CD4-positive, alpha-beta T cell treated with Interleukin-6 for 4 hours (primary cell): Measurements from ENCODE around the gene SMPDL3B.

Experiments used
- DNase-seq: peaks from one replicate; pipeline ENCODE4 v3.0.0-alpha.2; 2020; ENCODE audit warnings: mixed read lengths

Gene SMPDL3B, protein sequence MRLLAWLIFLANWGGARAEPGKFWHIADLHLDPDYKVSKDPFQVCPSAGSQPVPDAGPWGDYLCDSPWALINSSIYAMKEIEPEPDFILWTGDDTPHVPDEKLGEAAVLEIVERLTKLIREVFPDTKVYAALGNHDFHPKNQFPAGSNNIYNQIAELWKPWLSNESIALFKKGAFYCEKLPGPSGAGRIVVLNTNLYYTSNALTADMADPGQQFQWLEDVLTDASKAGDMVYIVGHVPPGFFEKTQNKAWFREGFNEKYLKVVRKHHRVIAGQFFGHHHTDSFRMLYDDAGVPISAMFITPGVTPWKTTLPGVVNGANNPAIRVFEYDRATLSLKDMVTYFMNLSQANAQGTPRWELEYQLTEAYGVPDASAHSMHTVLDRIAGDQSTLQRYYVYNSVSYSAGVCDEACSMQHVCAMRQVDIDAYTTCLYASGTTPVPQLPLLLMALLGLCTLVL

GRCh38 chr1:27934818-27935549 is at the start of gene SMPDL3B:
SMPDL3B (plus strand) TSS chr1:27935000; CDS start chr1:27935184, 184 bp downstream.
- peak; percentile 6 for DNase-seq

DNA sequence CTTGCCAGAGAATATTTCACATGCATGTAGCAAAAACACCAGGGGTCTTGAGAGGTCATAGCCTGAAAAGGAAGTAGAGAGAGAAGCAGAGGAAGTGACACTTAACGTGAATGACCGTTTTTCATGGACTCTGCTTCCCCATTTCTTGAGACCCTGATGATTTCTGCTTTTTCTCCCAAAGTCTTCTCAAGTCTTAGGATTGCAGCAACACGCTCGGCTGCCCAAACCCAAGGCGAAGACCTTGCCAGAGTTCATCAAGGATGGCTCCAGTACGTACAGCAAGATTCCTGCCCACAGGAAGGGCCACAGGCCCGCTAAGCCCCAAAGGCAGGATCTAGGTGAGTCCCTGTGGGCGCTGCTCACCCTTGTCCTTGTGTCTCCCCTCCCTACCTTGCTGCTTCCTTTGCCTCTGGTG is 49.7 kb upstream of the SMPDL3B start:
- no peak for DNase-seq

DNA sequence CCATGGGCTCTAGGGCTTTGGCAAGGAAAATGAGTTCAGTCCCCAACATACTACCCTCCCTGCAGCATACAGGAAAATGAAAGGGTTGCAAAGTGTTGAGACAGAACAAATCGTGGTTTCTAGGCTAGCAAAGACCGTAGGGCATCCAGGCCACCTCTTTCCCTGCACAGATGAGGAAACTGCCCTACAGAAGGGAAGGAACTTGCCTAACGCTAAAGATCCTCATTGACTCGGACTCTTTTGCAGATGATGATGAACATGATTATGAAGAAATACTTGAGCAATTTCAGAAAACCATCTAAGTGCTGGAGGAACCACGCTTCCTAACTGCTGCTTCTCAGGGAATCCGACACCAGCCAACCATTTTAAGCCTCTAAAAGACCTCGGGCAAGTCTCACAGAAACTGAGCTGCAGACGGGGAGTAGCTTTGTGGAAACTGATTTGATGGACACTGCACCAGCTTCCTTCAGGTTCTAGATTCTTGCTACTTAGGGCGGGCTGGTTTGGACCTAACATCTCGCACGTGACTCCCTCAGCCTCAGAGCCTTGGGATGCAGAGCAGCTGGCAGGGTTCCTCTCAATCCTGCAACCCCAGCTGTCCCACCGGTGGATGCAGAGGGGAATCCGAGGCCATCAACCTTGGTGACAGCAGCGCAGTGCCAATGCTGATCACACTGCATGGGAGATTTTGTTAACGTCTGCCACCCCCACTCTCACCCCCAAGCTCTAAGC is 49.0 kb upstream of the SMPDL3B start:
- no peak for DNase-seq

DNA sequence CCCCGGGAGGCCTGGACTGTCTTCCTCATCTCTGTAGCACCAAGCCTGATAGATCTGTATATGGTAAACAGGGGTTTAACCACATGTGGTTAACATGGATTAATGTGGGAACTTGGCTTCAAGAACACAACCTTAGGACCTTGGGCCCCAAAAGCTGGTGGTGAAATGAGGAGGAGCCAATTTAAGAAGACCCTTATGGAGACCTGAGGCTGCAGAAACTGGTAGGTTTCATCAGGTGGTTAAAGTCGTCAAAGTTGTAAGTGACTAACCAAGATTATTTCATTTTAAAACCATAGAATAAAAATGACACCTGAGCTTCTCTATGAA is 48.5 kb upstream of the SMPDL3B start:
- no peak for DNase-seq

DNA sequence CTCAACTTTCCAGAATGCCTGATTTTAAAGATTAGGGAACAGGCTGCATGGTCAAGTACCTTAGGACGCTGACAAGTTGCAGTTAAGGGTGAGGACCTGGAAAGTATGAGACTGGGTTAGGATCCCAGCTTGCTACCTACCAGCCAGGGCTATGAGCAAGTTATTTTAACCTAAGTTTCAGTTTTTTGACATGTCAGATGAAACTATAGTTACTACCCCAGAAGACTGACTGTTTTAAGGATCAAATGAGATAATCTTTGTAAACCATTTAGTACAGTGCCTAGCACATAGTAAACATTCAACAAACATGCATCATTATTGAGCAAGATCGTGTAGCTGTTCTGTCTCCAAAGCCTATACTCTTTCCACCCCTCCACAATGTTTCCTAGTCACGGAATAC is 48.1 kb upstream of the SMPDL3B start:
- DNase-seq: no peak

- DNase-seq: peak; percentile 67
Observed at GRCh38 chr1:27887215-27888021, 47.4 kb upstream of the SMPDL3B start.

DNA sequence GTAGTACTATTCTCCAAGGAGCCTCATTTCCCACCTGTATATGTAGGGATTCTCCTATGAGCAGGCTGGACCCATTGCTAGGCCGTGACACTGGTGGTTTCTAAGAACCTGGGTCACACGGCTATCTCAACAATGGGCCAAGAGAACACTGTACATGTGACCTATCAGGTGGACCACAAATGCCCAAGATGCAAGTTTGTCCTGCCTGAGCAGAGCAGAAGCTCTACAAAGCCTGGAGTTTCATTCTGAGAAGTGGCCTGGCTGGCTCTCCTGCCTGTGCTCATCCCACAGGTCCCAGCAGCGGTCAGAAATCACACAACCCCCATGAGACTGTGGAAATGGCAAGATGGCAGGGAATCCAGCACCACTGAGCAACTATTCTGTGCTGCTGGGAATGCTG is 45.3 kb upstream of the SMPDL3B start:
- no peak for DNase-seq

DNA sequence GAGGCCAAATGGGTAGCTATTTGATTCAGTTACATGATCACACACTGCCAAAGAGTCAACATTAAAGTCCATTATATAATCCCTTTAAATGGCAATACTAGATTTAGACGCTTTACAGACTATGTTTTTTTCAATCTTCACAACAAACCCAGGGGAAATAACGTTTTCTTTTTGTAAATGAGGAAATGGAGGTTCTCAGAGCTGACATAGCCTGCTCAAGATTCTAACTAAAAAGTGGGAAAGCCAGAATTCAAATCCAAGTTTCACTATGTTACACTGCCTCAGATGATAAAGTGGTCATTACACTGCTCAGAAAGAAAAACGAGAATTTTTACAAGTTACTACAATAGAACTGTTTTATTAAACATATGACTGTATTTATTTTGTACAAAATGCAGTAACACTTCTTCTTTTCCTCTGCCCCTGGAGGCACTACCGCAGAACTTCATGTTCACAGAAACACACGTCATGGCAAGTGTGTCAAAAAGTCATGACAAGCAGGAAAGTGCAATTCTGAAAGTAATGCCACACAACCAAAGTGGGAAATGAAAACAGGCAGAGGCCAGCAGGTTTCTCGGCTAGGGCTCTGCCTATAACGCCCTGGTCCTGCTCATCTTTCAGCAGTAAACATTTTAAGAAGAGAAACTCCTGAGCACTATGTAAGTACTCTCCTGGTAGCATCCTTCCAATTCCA is 43.5 kb upstream of the SMPDL3B start:
- peak; percentile 51 for DNase-seq

DNA sequence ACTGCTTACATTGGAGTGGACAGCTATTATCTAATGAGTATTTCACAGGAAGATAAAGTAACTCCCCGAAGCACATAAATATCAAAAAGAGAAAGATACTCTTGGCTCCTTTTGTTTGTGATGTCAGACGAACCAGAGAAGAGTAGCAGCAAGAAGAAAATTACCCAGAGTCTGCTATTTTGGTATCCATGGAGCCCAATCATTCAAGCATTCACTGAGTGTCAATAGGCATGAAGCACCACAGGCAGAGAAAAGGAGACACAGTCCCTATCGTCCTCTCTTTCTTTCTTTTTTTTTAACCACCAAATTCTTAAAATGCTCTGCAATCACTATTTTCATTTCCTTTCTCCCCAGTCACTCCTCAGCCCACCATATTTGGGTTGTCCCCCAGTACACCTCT is 40.3 kb upstream of the SMPDL3B start:
- no peak for DNase-seq

DNA sequence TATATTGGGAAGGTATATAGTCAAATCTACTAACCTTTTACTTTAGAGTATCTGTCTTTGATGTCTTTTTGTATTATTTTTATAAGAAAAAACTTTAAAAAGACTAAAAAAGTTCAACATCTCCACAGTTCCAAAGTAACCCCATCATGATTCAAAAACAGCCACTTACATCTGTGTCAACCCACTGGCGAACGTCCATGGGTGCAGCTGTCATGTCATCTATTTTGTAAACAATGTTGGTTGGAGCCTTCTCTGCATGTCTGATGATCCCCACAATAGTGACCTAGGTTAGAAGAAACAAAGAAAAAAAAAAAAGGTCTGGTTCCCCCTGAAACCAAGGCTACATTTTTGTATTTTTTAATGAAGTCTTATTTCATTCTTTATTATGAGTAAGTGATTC is 28.0 kb upstream of the SMPDL3B start:
- no peak for DNase-seq

- DNase-seq: no peak
Observed at GRCh38 chr1:27912429-27912828, 22.4 kb upstream of the SMPDL3B start.

DNA sequence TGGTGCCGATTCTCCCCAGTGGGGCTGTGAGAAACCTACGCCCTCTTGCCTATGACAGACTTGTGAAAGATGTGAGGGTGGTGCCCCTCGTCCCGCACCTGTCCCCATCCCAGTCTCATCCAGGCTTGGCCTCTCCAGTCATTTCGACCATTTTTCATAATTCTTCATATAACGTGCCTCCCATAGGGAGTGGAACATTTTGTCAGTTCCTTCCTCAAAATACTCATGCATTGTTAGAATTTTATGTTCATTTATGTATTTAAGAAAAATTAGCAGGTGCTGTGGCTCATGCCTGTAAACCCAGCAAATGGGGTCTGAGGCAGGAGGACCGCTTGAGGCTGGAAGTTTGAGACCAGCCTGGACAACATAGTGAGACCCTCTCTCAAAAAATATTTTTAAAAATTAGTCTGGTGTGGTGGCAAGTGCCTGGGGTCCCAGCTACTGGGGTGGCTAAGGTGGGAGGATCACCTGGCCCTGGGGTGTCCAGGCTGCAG is 19.7 kb upstream of the SMPDL3B start:
- no peak for DNase-seq

DNA sequence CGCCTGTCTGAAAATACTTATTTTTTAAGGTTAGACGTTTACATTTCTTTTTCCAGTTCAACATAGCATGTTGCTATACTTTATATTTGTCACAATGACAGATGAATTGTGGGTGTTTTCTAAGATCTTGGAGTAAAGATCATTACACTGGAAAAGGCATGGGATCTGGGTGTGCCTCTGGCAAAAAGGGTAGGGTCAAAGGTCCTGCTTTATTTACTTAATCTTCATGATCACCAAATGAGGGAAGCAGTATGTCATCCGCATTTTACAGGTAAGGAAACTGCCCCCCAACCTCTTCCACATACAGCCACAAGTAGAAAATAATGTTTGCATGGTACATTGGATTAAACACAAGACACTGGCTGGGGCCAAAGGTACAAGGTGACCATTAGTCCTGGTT is 12.5 kb upstream of the SMPDL3B start:
- DNase-seq: no peak

DNA sequence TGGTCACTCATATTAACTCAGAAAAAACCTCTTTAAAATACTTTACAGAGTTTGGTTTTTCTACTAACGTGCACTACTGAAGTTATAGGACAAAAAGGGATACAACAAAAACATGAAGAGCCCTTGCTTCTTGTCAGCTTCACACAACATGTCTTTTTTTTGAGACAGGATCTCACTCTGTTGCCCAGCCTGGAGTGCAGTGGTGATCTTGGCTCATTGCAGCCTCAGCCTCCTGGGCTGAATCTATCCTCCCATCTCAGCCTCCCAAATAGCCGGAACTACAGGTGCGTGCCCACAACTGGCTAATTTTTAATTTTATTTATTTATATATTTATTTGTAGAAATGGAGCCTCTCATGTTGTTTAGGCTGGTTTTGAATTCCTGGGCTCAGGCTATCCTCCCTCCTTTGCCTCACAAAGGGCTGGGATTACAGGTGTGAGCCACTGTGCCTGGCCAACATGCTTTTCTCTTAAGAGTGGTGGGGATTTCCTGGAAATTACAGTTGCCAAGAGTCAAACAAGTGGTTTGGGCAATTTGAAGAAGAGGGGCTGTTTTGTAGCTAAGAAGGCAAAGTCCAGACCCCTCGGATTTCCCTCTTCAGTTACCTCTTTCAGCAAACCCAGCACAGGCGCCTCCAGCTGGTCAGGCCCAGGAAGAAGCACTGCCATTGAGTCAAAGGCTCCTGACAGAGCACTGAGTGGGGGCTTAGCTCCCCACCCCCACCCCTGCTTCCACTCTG is 6.4 kb upstream of the SMPDL3B start:
- no peak for DNase-seq

DNA sequence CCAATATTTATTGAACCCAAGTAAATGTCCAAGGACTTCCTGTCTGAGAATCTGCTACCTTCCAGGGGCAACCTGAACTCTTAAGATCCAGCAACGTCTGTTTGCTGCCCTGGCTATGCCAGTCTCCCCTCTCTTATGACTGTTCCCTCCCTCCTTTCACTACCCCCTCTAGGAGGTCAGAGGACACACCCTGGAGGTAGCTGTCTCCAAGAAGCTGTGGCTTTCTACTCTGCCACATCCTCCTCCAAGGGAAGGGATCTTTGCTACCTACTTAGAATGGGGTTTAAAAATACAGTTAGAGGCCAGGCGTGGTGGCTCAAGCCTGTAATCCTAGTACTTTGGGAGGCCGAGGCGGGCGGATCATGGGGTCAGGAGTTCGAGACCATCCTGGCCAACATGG is 3.6 kb upstream of the SMPDL3B start:
- DNase-seq: no peak

GRCh38 chr1:27931759-27932158 is 3.0 kb upstream of the SMPDL3B start:
- DNase-seq: no peak

- no peak for DNase-seq
Observed at GRCh38 chr1:27935721-27936120, 921 bp downstream of the SMPDL3B start.

GRCh38 chr1:27936370-27936769 is 1.6 kb downstream of the SMPDL3B start:
- no peak for DNase-seq

DNA sequence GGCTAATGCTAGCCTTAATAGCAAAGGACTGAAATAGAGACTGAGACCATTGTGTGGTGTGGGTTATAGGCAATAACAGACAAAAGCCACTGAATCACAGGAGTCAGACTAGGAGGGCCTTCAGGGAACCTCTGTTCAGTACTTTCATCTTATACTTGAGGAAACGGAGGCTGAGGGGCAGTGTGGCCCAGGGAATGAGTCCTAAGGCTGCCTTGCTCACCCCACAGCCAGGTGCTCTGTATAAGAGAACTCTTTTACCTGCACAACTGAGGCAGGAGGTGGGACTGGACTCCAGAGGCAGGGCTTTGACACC is 2.7 kb downstream of the SMPDL3B start:
- DNase-seq: no peak

DNA sequence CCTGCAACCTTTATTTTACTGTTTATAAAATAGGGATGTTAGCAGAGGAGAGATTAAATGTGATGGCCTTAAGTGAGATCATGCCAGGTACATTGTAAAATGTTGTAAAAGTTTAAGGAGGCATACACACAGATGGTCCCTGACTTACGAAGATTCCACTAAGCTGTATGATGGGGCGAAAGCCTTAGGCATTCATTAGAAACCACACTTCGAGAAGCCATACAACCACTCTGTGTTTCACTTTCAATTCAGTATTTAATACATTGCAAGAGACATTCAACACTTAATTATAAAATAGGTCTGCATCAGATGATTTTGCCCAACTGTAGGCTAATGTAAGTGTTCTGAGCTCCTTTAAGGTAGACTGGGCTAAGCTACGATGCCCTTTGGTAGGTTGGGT is 3.7 kb downstream of the SMPDL3B start:
- DNase-seq: no peak

DNA sequence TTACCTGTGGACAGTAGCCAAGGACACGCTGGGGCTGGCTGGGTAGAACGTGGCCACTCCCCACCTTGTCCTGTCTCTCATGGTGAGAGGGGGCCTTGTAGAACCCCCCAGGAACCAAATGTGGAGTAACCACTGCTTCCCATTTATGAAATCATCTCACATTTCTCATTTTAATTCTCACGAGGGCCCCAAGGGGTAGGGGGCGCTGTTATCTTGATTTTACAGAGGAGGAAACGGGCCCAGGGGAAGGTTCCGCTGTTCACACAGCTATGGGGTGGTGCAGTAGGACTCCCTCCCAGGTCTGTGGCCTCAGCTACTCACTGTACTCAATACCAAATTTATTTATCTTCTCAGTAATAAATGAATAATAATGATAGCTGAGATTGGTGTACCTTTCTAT is 5.5 kb downstream of the SMPDL3B start:
- peak; percentile 89 for DNase-seq
